SK-N-SH (cell line): ENCODE results near the gene KAT5. TPM values are rescaled to one million over a fixed set of nuclear protein-coding genes. Genes with fewer than 3 reads are reported as not detected.

ENCODE experiments used
- CTCF ChIA-PET: fragments of 300-600, 350-600 bp; formaldehyde crosslinking; extraction: SDS; loops from one replicate; lab custom pipeline; 2021; lab: Yijun Ruan, JAX
- POLR2A ChIA-PET: fragments of 350-600 bp; sonication (Branson Sonifier 250); formaldehyde crosslinking; extraction: SDS; loops from one replicate; lab custom pipeline; 2020; ENCODE audit warnings: antibody characterized with exemption, inconsistent platforms; lab: Yijun Ruan, JAX
- DNase-seq: peaks from one replicate; pipeline ENCODE4 v3.0.0; 2012
- H2AFZ ChIP-seq: fragments of 200-600 bp; sonication (generic); 2 replicates; pipeline ENCODE4 v1.8.1; 2016; ENCODE audit warnings: antibody characterized with exemption, mild to moderate bottlenecking, low read depth
- H3F3A ChIP-seq: fragments of 200-600 bp; sonication (generic); replicated peaks from 2 replicates; pipeline ENCODE3; 2016; ENCODE audit warnings: antibody characterized with exemption, mild to moderate bottlenecking; ENCODE audit not compliant: insufficient read depth
- H3K27ac ChIP-seq, 2 experiments: fragments of 200-500 bp in 1 of 2; fragments of 200-600 bp in 1 of 2; sonication (Bioruptor generic) in 1 of 2; sonication (generic), shearing (Covaris generic) in 1 of 2; 2 replicates each; pipeline versions ENCODE4 v1.5.1 to v1.6.1; 2014 to 2016; ENCODE audit warnings: low read depth in 2 of 2, inconsistent platforms in 1 of 2, low read length in 1 of 2, mild to moderate bottlenecking in 1 of 2, mixed read lengths in 1 of 2
- H3K27me3 ChIP-seq: fragments of 200-600 bp; sonication (generic), shearing (Covaris generic); 2 replicates; pipeline ENCODE4 v1.6.1; 2016; ENCODE audit warnings: mixed run types; ENCODE audit not compliant: insufficient read depth
- H3K36me3 ChIP-seq, 2 experiments: fragments of 200-500 bp in 1 of 2; fragments of 200-600 bp in 1 of 2; sonication (Bioruptor generic) in 1 of 2; sonication (generic) in 1 of 2; replicated peaks in 1 of 2; 2 replicates each; pipeline versions ENCODE3 to v1.5.1; 2014 to 2016; ENCODE audit warnings: low read length in 1 of 2, mild to moderate bottlenecking in 1 of 2; ENCODE audit not compliant: insufficient read depth in 2 of 2, control insufficient read depth in 1 of 2
- H3K4me1 ChIP-seq, 2 experiments: fragments of 200-500 bp in 1 of 2; fragments of 200-600 bp in 1 of 2; sonication (Bioruptor generic) in 1 of 2; sonication (generic), shearing (Covaris generic) in 1 of 2; 2 replicates each; pipeline versions ENCODE4 v1.5.1 to v1.6.1; 2014 to 2016; ENCODE audit warnings: low read depth in 1 of 2, low read length in 1 of 2, mixed run types in 1 of 2; ENCODE audit not compliant: insufficient read depth in 2 of 2, control insufficient read depth in 1 of 2
- H3K4me2 ChIP-seq: fragments of 200-600 bp; sonication (generic), shearing (Covaris generic); 2 replicates; pipeline ENCODE4 v1.6.1; 2017; ENCODE audit warnings: mixed run types
- H3K4me3 ChIP-seq, 2 experiments: fragments of 200-500 bp in 1 of 2; fragments of 200-600 bp in 1 of 2; sonication (Bioruptor generic) in 1 of 2; sonication (generic), shearing (Covaris generic) in 1 of 2; 2 replicates each; pipeline versions ENCODE4 v1.5.1 to v1.8.1; 2014 to 2016; ENCODE audit warnings: low read depth in 2 of 2, inconsistent platforms in 1 of 2, low read length in 1 of 2, mild to moderate bottlenecking in 1 of 2, mixed read lengths in 1 of 2, moderate library complexity in 1 of 2
- H3K79me2 ChIP-seq: fragments of 200-600 bp; sonication (generic); 2 replicates; pipeline ENCODE4 v1.8.1; 2017; ENCODE audit warnings: mild to moderate bottlenecking; ENCODE audit not compliant: insufficient read depth
- H3K9ac ChIP-seq: fragments of 200-600 bp; sonication (generic); 2 replicates; pipeline ENCODE4 v1.6.1; 2017; ENCODE audit warnings: mixed run types
- H3K9me2 ChIP-seq: fragments of 200-600 bp; sonication (generic); 2 replicates; pipeline ENCODE4 v1.6.1; 2017; ENCODE audit warnings: mixed run types
- H3K9me3 ChIP-seq: fragments of 200-600 bp; sonication (generic); 2 replicates; pipeline ENCODE4 v1.6.1; 2017; ENCODE audit warnings: mixed run types, mild to moderate bottlenecking, moderate library complexity
- H4K20me1 ChIP-seq: fragments of 200-600 bp; sonication (generic); 2 replicates; pipeline ENCODE4 v1.6.1; 2017; ENCODE audit warnings: mild to moderate bottlenecking, mixed run types; ENCODE audit not compliant: insufficient read depth
- CHD2 ChIP-seq: fragments of 150-350 bp; IDR thresholded peaks from 2 replicates; pipeline ENCODE4 v1.6.1; 2018; ENCODE audit warnings: low read length; ENCODE audit not compliant: partially characterized antibody
- ELF1 ChIP-seq: IDR thresholded peaks from 2 replicates; pipeline ENCODE4 v1.4.0; 2012
- EZH2phosphoT487 ChIP-seq: fragments of 200-600 bp; sonication (generic); IDR thresholded peaks from 2 replicates; pipeline ENCODE4 v1.6.1; 2017; ENCODE audit warnings: low read depth, mixed run types, mild to moderate bottlenecking, antibody characterized with exemption, moderate library complexity, borderline replicate concordance
- FOSL2 ChIP-seq: IDR thresholded peaks from 2 replicates; pipeline ENCODE4 v1.4.0; 2012; ENCODE audit warnings: low read depth, mild to moderate bottlenecking, moderate library complexity, borderline replicate concordance
- GABPA ChIP-seq: IDR thresholded peaks from 2 replicates; pipeline ENCODE4 v1.4.0; 2012; ENCODE audit warnings: low read depth, mild to moderate bottlenecking
- GATA2 ChIP-seq: sonication (generic); formaldehyde crosslinking; IDR thresholded peaks from 2 replicates; pipeline ENCODE4 v1.5.0; 2020; ENCODE audit warnings: mild to moderate bottlenecking, missing genetic modification reagents
- MEF2A ChIP-seq: IDR thresholded peaks from 2 replicates; pipeline ENCODE4 v1.4.0; 2012; ENCODE audit warnings: low read depth, borderline replicate concordance
- NFIC ChIP-seq: IDR thresholded peaks from 2 replicates; pipeline ENCODE4 v1.4.0; 2012; ENCODE audit warnings: borderline replicate concordance
- NRF1 ChIP-seq: IDR thresholded peaks from 2 replicates; pipeline ENCODE4 v1.6.1; 2012; ENCODE audit warnings: low read depth, mild to moderate bottlenecking, low read length
- POLR2AphosphoS5 ChIP-seq: IDR thresholded peaks from 2 replicates; pipeline ENCODE4 v1.6.1; 2012; ENCODE audit warnings: low read depth, low read length
- RAD21 ChIP-seq: IDR thresholded peaks from 2 replicates; pipeline ENCODE4 v1.6.1; 2012; ENCODE audit warnings: mild to moderate bottlenecking, low read length
- RXRA ChIP-seq: IDR thresholded peaks from 2 replicates; pipeline ENCODE4 v1.4.0; 2012; ENCODE audit warnings: low read depth, mild to moderate bottlenecking, borderline replicate concordance
- SIN3A ChIP-seq: IDR thresholded peaks from 2 replicates; pipeline ENCODE4 v1.6.1; 2012; ENCODE audit warnings: low read depth, mild to moderate bottlenecking, low read length, moderate library complexity, borderline replicate concordance
- SMC3 ChIP-seq: IDR thresholded peaks from 2 replicates; pipeline ENCODE4 v1.6.1; 2012; ENCODE audit warnings: low read depth, low read length, improper control_type of control experiment
- TAF1 ChIP-seq: IDR thresholded peaks from 2 replicates; pipeline ENCODE4 v1.6.1; 2012; ENCODE audit warnings: low read depth, mild to moderate bottlenecking, low read length, moderate library complexity, borderline replicate concordance
- TEAD4 ChIP-seq: IDR thresholded peaks from 2 replicates; pipeline ENCODE4 v1.4.0; 2012; ENCODE audit warnings: mild to moderate bottlenecking, borderline replicate concordance; ENCODE audit not compliant: insufficient read depth
- YY1 ChIP-seq: IDR thresholded peaks from 2 replicates; pipeline ENCODE4 v1.4.0; 2012; ENCODE audit warnings: low read depth, mild to moderate bottlenecking
- WGBS: methylation state at CpG from one replicate; pipeline ENCODE4 v1.1.6; 2017; ENCODE audit warnings: low lambda C conversion rate; 5-methylcytosine and 5-hydroxymethylcytosine counted together
- polyA plus RNA-seq, 3 experiments: library from polyadenylated mRNA; depleted of rRNA; stranded (reverse); fragments of >200 nt; gene quantifications; 2 replicates each; pipeline ENCODE4 v1.2.3, GENCODE V29; 2012
- TF ChIP-seq, protein P1 (sequence below): fragments of 150-350 bp; IDR thresholded peaks from 2 replicates; pipeline ENCODE4 v1.6.1; 2016; ENCODE audit warnings: mild to moderate bottlenecking, low read depth, low read length
- TF ChIP-seq, protein P2 (sequence below): fragments of 200-600 bp; sonication (generic); IDR thresholded peaks from 2 replicates; pipeline ENCODE4 v1.6.1; 2017; ENCODE audit warnings: antibody characterized with exemption, mild to moderate bottlenecking, moderate library complexity
- TF ChIP-seq, protein P3 (sequence below): IDR thresholded peaks from 2 replicates; pipeline ENCODE4 v1.6.1; 2012; ENCODE audit warnings: mild to moderate bottlenecking, low read depth, low read length, moderate library complexity

The KAT5 gene
- polyA plus RNA-seq, 1 of the 3 experiments (the other 2 are of a cell fraction), result 51.9 TPM

- CTCF ChIA-PET, result interaction anchor here (0.6 to 4.1 kb wide), 6 partner anchors 13 to 182 kb away, joined by 3 to 59 read pairs (median 4); partner anchors contain the start of genes AP5B1 and KAT5
- WGBS, result 56% methylated on average over 1 of the region's 1 CpG
- Histone ChIP-seq H3K79me2 (no peaks in the 10 kb centered on the region), H3K9me2 (no peaks in the 10 kb centered on the region), H3K27ac (no peak overlapping the region), H2AFZ (no peak overlapping the region), H3K4me1 (peaks cover 0 to 10% of the 10 kb centered on the region in 2 experiments; a peak in 1 of 4 replicates)
- no peak for DNase-seq
- TF ChIP-seq GATA2 (CRISPR knock-in tag), result no peak
- no peak for TF ChIP-seq SIN3A
- no peak for TF ChIP-seq YY1
- TF ChIP-seq CHD2, result no peak
- no peak for TF ChIP-seq FOSL2
- TF ChIP-seq, protein P1, sequence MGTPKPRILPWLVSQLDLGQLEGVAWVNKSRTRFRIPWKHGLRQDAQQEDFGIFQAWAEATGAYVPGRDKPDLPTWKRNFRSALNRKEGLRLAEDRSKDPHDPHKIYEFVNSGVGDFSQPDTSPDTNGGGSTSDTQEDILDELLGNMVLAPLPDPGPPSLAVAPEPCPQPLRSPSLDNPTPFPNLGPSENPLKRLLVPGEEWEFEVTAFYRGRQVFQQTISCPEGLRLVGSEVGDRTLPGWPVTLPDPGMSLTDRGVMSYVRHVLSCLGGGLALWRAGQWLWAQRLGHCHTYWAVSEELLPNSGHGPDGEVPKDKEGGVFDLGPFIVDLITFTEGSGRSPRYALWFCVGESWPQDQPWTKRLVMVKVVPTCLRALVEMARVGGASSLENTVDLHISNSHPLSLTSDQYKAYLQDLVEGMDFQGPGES, result no peak
- TF ChIP-seq GABPA, result no peak
- TF ChIP-seq, protein P2, sequence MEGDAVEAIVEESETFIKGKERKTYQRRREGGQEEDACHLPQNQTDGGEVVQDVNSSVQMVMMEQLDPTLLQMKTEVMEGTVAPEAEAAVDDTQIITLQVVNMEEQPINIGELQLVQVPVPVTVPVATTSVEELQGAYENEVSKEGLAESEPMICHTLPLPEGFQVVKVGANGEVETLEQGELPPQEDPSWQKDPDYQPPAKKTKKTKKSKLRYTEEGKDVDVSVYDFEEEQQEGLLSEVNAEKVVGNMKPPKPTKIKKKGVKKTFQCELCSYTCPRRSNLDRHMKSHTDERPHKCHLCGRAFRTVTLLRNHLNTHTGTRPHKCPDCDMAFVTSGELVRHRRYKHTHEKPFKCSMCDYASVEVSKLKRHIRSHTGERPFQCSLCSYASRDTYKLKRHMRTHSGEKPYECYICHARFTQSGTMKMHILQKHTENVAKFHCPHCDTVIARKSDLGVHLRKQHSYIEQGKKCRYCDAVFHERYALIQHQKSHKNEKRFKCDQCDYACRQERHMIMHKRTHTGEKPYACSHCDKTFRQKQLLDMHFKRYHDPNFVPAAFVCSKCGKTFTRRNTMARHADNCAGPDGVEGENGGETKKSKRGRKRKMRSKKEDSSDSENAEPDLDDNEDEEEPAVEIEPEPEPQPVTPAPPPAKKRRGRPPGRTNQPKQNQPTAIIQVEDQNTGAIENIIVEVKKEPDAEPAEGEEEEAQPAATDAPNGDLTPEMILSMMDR, result no peak
- TF ChIP-seq SMC3, result no peak
- no peak for TF ChIP-seq TAF1
- TF ChIP-seq, protein P3, sequence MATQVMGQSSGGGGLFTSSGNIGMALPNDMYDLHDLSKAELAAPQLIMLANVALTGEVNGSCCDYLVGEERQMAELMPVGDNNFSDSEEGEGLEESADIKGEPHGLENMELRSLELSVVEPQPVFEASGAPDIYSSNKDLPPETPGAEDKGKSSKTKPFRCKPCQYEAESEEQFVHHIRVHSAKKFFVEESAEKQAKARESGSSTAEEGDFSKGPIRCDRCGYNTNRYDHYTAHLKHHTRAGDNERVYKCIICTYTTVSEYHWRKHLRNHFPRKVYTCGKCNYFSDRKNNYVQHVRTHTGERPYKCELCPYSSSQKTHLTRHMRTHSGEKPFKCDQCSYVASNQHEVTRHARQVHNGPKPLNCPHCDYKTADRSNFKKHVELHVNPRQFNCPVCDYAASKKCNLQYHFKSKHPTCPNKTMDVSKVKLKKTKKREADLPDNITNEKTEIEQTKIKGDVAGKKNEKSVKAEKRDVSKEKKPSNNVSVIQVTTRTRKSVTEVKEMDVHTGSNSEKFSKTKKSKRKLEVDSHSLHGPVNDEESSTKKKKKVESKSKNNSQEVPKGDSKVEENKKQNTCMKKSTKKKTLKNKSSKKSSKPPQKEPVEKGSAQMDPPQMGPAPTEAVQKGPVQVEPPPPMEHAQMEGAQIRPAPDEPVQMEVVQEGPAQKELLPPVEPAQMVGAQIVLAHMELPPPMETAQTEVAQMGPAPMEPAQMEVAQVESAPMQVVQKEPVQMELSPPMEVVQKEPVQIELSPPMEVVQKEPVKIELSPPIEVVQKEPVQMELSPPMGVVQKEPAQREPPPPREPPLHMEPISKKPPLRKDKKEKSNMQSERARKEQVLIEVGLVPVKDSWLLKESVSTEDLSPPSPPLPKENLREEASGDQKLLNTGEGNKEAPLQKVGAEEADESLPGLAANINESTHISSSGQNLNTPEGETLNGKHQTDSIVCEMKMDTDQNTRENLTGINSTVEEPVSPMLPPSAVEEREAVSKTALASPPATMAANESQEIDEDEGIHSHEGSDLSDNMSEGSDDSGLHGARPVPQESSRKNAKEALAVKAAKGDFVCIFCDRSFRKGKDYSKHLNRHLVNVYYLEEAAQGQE, result no peak
- no peak for TF ChIP-seq EZH2phosphoT487
- no peak for TF ChIP-seq TEAD4
- TF ChIP-seq ELF1, result no peak
- TF ChIP-seq NFIC, result no peak
- TF ChIP-seq RXRA, result no peak
- TF ChIP-seq POLR2AphosphoS5, result no peak
- TF ChIP-seq RAD21, result no peak
- TF ChIP-seq MEF2A, result no peak
- no peak for TF ChIP-seq NRF1
- TF ChIP-seq, all 33 proteins: peak for 0
- POLR2A ChIA-PET, result no interaction called here
- Histone ChIP-seq H3K27me3 (peaks cover 10% of the 10 kb centered on the region; the same call in 1 of the 2 replicates), H4K20me1 (no peaks in the 10 kb centered on the region), H3K36me3 (no peaks in the 10 kb centered on the region), H3K9me3 (no peaks in the 10 kb centered on the region), H3K9ac (no peak overlapping the region), H3K4me3 (no peak overlapping the region), H3K4me2 (no peak overlapping the region), H3F3A (no peaks in the 10 kb centered on the region)
These were observed 30.3 kb downstream of the KAT5 start for GRCh38 chr11:65742353-65742752.
